ENCODE data around the gene SPEF2.

Gene SPEF2

GRCh38 chr5:35785601-35786085, 168.0 kb downstream of the SPEF2 start:
- DNase-seq = peak; percentile 96

- DNase-seq = no peak
Observed at GRCh38 chr5:35788724-35789123, 171.1 kb downstream of the SPEF2 start.

GRCh38 chr5:35789732-35790456, 172.2 kb downstream of the SPEF2 start:
- DNase-seq = peak; percentile 54

GRCh38 chr5:35790457-35790822, 172.8 kb downstream of the SPEF2 start:
- DNase-seq = no peak

- no peak for DNase-seq
Observed at GRCh38 chr5:35794328-35794619, 176.6 kb downstream of the SPEF2 start.

GRCh38 chr5:35794684-35795375, 177.2 kb downstream of the SPEF2 start:
- no peak for DNase-seq

- no peak for DNase-seq
Observed at GRCh38 chr5:35799181-35799580, 181.5 kb downstream of the SPEF2 start.

- DNase-seq = no peak
Observed at GRCh38 chr5:35799753-35800152, 182.1 kb downstream of the SPEF2 start.

- peak; percentile 28 for DNase-seq
Observed at GRCh38 chr5:35803191-35803651, 185.6 kb downstream of the SPEF2 start.

- no peak for DNase-seq
Observed at GRCh38 chr5:35804201-35804653, 186.6 kb downstream of the SPEF2 start.

- no peak for DNase-seq
Observed at GRCh38 chr5:35804841-35805240, 187.2 kb downstream of the SPEF2 start.

GRCh38 chr5:35810601-35811000, 192.9 kb downstream of the SPEF2 start:
- no peak for DNase-seq

- no peak for DNase-seq
Observed at GRCh38 chr5:35811108-35811741, 193.6 kb downstream of the SPEF2 start.

GRCh38 chr5:35813521-35813920, 195.9 kb downstream of the SPEF2 start:
- peak; percentile 79 for DNase-seq

- DNase-seq = peak; percentile 52
Observed at GRCh38 chr5:35815089-35815936, 197.7 kb downstream of the SPEF2 start.

GRCh38 chr5:35816881-35817521, 199.3 kb downstream of the SPEF2 start:
- no peak for DNase-seq

- DNase-seq = no peak
Observed at GRCh38 chr5:35819026-35819425, 201.4 kb downstream of the SPEF2 start.

- DNase-seq = no peak
Observed at GRCh38 chr5:35819668-35820067, 202.0 kb downstream of the SPEF2 start.

GRCh38 chr5:35820735-35821134, 203.1 kb downstream of the SPEF2 start:
- peak; percentile 71 for DNase-seq

- DNase-seq = no peak
Observed at GRCh38 chr5:35821513-35821912, 203.8 kb downstream of the SPEF2 start.

- DNase-seq = no peak
Observed at GRCh38 chr5:35822511-35822910, 204.8 kb downstream of the SPEF2 start.

GRCh38 chr5:35823347-35824098, 205.9 kb downstream of the SPEF2 start:
- no peak for DNase-seq

Data from inflammatory macrophage treated with lipopolysaccharide for 4 hours (primary cell).